GM19452 (cell line): Measurements from ENCODE around the gene MGMT.
"Not testable (repeated sequence)": the region's sequence is repeated elsewhere in the genome, so short reads cannot be mapped to it uniquely, and the experiment has no call there.

Experiments used
- ATAC-seq: cut with Tn5 transposase; IDR thresholded peaks from one replicate; pipeline ENCODE4 v1.9.1; 2021; ENCODE audit not compliant: unreplicated experiment

MGMT gene

DNA sequence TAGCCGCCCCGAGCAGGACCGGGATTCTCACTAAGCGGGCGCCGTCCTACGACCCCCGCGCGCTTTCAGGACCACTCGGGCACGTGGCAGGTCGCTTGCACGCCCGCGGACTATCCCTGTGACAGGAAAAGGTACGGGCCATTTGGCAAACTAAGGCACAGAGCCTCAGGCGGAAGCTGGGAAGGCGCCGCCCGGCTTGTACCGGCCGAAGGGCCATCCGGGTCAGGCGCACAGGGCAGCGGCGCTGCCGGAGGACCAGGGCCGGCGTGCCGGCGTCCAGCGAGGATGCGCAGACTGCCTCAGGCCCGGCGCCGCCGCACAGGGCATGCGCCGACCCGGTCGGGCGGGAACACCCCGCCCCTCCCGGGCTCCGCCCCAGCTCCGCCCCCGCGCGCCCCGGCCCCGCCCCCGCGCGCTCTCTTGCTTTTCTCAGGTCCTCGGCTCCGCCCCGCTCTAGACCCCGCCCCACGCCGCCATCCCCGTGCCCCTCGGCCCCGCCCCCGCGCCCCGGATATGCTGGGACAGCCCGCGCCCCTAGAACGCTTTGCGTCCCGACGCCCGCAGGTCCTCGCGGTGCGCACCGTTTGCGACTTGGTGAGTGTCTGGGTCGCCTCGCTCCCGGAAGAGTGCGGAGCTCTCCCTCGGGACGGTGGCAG, at the start of gene MGMT:
Gene MGMT (plus strand): TSS at position 539 of the 656 bp plus-strand sequence.
- ATAC-seq = peak; percentile 87

DNA sequence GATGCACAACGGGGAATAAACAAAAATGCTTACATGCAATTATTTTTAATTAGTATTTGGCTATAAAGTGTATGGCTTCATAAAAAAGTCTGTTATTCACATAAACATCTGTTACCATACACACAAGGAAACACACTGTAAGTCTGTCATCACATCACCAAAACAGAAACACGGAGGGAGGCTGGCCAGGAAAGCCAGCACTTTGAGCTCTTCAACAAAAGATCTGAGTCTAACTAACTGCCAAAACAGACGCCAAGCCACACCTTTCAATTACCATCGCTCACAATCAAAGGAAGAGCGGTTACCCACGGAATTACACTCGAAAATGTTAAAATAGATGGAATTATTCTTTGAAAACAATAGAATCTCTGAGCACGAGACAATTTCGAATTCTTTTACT, 49.2 kb upstream of the MGMT start:
- ATAC-seq = no peak

DNA sequence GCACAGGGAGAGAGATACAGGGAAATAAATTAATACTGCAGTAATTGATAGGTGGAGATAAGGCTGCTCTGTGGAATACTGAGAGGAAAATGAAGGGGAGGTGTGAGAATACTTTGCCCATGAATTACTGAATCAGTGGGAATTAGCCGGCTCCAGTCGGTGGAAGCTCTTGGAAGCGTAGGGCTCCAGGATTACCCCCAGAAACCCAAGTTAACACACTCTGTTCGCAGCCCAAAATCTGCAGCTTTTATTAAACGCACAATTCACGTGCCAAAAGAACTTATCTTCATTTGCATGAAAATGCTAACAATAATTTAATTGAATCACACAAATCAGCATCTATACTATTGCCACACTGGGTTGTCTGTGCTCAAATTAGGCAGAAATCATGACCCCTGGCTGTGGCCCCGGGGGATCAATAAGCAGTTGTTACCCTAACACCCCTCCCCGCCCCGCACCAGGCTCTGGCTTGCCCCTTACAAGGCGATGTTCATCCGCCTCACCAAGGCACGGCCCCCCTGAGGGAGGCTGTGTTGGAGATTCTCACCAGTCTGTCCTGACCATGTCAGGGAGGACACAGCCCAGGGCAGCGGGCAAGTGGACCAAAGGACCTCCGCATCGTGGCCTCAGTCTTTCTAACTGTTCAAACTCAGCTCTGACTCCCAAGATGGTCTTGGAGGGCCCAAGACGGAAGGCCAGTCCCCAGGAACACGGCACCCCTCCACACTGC, 48.4 kb upstream of the MGMT start:
- ATAC-seq = no peak

DNA sequence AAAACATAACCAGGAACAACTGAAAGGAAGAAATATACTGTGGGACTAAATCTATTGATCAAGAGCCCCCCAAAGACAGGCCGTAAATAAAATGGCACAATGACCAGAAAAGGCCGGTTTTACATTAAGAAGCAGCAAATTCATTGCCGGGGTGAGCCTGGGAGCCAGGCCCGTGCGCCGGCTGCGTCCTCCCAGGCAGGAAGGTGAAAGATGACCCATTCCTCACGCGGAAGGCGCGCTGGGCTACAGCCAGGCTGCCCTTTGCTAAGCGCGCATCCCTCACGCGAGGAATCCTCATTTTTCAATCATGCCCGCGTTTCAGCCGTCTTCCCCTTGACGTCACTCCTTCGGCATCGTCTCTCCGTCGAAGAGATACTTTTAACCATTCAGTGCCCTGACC, 47.6 kb upstream of the MGMT start:
- ATAC-seq = no peak

DNA sequence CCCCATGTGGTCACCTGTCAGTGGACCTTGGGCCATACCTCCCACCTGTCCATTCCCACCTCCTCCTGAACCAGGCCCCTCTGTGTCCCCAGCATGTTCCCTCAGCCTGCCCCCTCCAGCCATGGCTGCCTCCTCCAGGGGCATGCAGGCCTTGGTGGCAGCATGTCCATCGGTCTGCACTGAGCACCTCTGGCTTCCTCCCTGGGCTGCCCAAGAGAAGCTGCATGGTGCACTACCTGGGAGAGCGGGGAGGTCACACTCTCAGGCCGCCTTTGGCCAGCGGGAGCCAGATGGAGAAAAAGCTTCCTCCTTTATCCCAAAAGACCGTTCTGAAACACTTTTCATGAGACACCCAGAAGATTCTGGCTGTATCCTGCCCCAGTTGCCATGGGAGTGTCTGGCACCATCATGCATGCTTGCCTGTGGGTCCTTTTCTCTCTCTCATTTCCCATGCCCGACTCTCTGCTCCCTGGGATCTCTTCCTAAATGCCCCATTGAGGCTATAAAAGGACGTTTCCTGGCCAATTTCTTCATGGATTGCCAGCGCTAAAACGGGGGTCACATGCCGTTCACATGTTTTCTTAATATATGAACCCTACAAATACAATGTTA, 45.5 kb upstream of the MGMT start:
- ATAC-seq = no peak

DNA sequence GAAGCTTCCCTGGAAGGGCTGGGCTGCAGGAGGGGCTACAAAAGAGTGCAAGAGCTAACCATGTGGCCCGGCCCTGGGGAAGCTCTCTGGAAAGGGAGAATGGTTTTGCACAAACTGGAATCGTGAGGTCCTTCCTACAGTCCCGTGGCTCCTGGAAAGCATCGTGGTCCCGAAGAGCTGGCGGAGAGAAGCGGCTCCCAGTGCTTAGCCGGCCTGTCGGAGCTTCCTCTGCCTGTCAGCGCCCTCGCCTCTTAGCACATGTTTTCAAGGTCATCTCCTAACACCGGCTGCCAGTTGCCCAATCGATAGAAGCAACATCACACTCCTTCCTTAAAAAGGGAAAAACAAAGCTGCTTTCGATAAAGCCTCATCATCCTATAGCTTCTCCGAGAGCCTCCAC, 42.1 kb upstream of the MGMT start:
- no peak for ATAC-seq

DNA sequence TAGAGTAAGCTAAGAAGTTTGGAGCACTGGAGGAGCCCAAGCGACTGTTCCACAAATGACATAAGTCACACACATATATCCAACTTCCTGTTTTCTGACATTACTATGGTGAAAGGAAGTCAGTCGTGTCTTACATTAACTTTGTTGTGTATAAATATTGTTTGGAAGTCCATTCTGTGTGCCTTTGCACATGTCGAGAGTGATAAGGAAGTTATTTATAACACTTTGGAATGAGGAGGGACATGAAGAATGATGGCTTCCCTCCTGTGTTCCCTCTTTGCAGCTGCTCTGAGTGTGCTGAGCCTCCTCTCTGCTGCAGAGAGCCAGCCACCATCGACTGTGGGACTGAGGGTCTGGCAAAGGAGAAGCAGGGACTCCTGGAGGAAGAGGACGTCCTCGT, 40.4 kb upstream of the MGMT start:
- no peak for ATAC-seq

DNA sequence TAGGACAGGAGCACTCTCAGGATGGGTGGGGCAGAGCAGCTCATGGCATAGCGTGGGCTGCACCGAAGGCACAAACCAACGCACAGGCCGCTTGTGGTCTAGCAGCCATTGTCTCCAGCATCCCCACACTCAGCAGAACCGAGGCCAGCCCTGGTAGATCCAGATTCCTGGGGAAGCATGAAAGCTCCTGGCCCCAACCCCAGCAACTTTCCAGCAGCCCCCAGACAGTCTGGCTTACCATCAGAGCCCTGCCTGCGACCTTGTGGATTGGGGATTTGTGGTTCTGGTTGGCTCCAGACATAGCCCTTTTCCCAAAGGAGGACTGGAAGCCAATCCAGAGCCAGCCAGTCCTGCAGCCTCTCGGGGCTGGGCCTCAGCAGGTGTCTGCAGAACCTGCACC, 33.8 kb upstream of the MGMT start:
- ATAC-seq = no peak

DNA sequence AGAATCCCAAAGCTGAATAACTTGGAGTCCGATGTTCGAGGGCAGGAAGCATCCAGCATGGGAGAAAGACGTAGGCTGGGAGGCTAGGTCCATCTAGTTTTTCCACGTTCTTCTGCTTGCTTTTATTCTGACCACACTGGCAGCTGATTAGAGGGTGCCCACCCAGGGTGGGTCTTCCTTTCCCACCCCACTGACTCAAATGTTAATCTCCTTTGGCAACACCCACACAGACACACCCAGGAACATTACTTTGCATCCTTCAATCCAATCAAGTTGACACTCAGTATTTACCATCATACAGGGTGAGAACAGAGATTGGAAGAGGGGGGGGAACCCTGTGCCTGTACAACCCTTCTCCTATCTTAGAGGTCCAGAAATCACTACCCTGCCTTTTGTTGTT, 31.3 kb upstream of the MGMT start:
- ATAC-seq = not testable (repeated sequence)

DNA sequence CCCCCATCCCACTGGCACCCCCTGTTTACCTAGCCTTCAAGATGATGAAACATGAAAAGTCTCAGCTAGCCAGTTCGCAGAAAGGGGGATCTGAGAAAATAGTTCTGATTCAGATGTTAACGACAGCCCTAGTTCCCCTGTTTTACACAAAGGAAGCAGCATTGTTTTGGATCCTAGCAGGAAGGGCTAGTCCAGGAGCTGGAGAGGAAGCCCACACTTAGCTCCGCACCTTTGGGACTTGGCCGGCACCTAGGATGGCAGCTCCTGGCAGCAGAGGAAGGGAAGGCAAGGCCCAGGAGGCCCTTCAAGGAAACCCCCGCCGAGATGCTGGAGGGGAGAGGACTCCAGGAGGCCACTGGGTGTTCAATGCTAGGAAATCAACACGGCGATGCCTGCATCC, 29.0 kb upstream of the MGMT start:
- no peak for ATAC-seq

DNA sequence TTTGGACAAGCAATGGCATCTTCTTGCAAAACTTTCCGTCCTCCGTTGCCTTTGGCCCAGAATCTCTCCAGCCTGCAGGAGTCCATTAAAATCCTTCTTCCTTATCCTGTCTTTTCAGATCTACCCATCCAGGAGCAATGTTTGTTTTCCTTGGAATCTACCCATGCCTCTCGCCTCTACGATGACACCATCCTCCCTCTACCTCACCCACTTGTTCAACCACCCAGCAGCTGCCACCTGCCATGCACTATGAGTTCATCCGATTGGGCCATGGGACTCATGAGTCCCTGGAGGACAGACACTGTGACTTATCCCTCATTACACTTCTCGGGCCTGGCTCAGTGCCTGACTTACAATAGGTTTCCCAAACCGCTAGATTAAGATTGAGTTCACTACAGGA, 26.8 kb upstream of the MGMT start:
- no peak for ATAC-seq

DNA sequence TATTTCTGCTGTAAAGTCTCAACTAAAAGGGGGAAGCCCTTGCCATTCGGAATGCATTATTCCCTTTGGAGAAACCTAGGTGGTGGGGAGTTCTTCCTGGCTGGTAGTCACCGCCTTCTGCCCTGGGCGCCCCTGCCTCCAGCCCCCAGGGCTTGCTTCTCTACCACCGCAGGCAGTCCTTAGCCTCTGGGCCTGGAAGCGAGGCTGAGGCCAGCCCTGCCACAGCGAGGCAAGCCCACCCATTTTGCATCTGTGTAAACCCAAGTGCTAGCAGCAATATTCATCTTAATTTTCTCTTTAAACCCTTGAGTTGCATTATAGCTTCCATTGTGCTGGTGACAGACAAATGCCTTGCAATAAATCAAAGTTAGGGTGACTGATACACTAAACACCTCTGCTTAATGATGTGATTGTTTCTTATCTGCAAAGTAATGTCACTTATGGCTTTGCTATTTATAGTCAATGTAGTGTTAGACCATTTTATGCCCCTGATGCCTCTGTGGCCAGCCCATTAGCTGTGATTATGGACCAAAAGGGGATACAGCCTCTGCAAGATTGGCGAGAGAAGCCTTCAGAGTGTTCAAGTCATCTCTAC, 26.2 kb upstream of the MGMT start:
- no peak for ATAC-seq

DNA sequence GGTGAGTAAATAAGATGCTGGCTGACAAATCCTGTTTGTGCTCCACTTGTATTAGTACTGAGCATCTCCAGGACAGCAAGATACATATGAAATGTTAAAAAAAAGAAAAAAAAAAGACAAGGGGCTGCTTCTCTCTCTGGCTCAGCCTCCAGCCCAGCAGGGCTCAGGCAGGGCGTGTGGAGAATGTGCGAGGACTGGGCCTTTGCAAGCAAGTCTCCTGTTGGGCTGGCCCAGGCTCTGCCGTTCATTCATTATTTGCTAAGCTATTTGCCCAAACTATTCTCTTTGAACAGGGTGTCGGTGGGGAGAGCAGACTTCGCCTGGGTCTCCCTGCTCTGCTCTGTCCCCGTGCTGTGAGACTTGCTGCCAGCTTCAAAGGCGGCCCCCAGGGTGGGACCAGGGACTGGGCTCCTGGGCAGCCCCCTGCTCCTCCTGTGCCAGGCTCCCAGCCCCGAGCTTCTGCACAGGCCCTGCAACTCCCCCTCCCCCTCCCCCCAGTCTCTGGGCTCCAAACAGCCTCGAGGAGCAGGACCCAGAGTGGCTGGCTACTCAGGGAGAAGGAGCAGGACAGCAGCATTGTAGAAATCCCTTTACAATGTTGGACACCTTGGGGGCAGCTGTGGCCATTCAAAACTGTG, 25.6 kb upstream of the MGMT start:
- no peak for ATAC-seq

DNA sequence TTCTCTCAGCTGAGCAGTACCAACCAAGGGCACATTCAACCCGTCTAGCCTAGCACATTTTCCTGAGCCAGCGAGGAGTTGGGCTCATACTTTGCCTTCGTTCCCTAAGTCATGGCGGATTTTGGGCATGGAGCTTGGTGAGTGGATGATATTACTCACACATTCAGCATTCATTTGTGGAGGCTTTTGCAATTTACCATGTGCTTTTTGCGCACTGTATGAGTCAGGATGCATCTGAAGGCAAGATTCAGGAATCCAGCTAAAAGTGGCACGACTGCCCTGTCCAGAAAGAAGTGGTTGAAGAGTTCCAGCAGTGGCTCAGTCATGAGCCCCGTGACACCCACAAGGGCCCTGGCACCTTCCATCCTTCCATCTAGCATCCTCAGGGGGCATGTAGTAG, 24.2 kb upstream of the MGMT start:
- ATAC-seq = no peak

DNA sequence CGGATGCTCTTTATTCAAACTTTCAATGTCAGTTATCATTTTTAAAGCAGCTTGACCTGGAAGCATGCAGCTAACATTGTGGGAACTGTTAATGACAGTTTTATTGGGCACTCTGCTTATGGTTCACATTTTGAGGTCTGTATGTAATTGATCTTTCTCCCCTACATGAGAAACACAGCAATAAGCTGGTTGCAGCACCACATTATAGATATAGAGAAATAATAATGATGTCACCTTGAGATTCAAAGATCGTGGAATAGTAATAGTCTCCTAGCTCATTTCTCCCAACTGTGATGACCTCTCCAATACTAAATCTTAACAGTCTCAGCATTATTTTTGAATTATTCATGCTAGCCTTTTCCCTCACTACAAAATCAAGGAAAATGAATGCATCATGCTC, 22.7 kb upstream of the MGMT start:
- no peak for ATAC-seq

DNA sequence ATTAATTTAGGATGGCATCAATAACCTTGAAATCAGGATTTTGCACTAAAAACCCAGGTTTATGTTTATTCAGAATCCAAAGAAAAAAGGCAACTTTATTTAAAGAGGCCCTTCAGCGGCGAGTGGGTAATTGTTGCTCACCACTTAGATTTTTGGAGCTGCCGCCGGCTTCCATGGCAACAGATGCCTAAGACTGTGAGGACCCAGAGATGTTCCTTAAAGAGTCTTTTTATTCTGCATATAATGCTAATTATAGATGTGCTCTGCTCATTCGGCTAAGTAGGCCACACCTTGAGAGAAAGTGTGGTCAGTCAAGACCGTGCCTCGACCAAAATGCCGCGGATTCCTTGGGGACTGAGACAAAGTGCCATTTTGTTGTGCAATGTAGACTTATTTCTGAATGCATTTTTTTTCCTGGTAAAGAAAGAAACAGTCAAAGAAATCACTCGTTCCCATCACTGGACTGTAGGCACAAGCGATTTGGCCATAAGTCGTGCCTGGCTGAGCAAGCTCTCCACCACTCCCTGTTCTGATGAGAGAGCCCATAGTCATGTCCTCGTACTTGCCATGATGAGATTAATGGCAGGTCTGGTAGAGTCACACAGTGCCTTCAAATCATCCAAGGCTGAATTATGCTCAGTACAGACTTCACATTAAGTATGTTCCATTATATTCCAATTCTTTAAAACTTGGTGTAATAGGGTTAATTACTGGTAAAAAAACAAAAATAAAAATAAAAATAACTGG, 21.4 kb upstream of the MGMT start:
- ATAC-seq = no peak

DNA sequence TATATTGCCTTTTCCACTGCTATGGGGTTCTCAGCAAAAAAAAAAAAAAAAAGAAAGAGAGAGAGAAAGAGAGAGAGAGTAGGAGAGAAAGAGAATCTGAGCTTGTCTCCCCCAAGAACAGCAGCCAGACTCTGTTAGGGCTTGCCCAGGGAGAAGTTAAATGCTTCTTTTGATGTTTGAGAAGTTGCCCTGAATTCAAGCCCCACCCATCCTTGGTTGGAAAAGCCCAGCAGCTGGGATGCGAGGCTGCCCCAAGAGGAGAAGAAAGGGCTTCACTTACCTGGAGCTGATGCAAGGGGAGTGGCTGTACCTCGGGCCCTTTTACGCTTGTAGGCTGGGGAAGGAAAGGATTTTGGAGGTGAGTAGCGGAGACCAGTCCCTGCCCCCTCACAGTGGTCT, 20.9 kb upstream of the MGMT start:
- no peak for ATAC-seq

DNA sequence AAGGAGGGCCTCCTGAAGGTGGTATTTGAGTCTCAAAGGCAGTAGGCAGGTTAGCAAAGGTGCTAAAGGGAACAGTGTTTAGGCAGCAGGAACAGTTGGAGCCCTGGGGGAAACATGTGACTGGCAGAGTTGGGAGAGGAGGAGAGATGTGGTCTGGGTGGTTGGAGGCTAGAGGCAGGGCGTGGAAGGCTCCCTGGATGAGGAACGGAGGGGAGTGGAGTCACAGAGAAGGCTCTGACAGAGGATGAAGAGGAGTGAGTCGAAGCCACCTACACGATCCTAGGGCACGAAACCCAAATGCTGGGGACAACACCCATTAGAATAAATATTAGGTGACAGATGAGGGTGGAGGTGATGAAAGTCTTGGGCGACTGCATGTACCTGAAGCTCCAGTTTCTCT, 19.6 kb upstream of the MGMT start:
- no peak for ATAC-seq

DNA sequence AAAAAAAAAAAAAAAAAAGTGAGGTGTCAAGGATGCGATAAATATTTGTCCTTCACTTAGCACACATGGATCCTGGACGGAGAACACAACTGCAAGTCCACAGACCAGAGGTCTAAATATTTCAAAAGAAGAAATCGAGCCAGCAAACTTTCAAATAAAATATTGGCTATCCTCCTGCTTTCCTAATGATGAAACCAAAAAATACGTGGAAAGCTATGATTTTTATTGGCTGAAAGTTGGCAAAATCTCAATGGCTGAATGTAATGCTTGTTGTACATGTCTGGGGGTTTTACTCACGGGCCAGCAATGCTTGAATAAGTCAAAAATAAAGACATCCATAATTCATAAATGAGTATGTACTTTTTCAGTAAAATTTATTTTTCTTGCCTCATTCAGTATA, 19.0 kb upstream of the MGMT start:
- ATAC-seq = no peak

DNA sequence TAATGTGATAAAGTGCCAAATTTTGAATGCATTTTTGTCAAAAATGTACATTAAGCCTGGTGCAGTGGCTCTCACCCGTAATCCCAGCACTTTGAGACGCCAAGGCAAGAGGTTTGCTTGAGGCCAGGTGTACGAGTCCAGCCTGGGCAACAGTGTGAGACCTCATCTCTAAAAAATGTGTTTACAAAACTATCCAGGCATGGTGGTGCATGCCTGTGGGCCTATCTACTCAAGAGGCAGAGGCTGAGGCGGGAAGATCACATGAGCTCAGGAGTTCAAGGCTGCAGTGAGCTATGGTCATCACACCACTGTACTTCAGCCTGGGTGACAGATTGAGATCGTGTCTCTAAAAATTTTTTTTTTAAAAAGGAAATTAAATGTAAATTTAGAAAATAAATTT, 18.5 kb upstream of the MGMT start:
- ATAC-seq = no peak

DNA sequence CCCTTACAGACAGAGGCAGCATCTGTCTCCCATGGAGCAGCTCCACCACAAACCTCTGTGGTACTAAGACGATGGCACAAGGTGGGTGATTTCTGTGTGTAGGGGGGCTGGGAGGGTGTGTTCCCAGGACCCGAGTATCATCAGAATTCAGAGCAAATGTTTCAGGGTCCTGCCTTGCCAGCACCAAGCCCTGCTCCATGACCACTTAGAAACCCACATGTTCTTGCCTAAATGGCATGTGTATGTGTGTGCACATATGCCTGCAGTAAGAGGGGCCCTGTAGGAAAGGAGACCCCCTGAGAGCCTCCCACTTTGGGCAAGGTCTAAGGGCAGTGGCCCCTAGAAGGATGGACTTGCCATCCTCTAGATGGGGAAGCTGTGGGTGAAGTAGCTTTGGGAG, 17.1 kb upstream of the MGMT start:
- ATAC-seq = no peak
